Measurements from ENCODE around the gene SCGB3A2.

GRCh38 chr5:147835386-147835798 is 43.1 kb upstream of the SCGB3A2 start:
- no peak for TF ChIP-seq CTCF (optimal IDR thresholded peaks at IDR 0.05 in 1 of 3, IDR thresholded peaks at IDR 0.05 in 1 of 3, conservative IDR thresholded peaks at IDR 0.05 in 1 of 3; ENCODE audit: extremely low read depth in 1 of 3, insufficient read depth in 2 of 3, low read length in 3 of 3)
- no peak for TF ChIP-seq EZH2 (IDR thresholded peaks at IDR 0.05; ENCODE audit: low read length)
